Gastroesophageal sphincter (tissue), 3 donors: ENCODE measurements around the gene PTPRN2.

Experiments used
- CTCF ChIP-seq, 4 experiments: fragments of 200-600 bp in 2 of 4; fragments of 450-650 bp in 2 of 4; sonication (generic) in 1 of 4; IDR thresholded peaks; one replicate each; pipeline ENCODE4 v1.5.1; 2017 to 2019; ENCODE audit warnings: antibody characterized with exemption in 4 of 4, mild to moderate bottlenecking in 2 of 4, moderate library complexity in 2 of 4
- EP300 ChIP-seq: sonication (generic); formaldehyde crosslinking; IDR thresholded peaks from one replicate; pipeline ENCODE4 v1.6.1; 2017; ENCODE audit warnings: antibody characterized with exemption, mild to moderate bottlenecking
- POLR2A ChIP-seq, 2 donors: fragments of 450-650 bp; IDR thresholded peaks; one replicate each; pipeline ENCODE4 v1.6.1; 2017; ENCODE audit warnings: antibody characterized with exemption in 2 of 2, mild to moderate bottlenecking in 2 of 2, moderate library complexity in 1 of 2
- POLR2AphosphoS5 ChIP-seq: sonication (generic); formaldehyde crosslinking; IDR thresholded peaks from one replicate; pipeline ENCODE4 v1.6.1; 2017; ENCODE audit warnings: antibody characterized with exemption

- TF ChIP-seq CTCF (IDR thresholded peaks at IDR 0.05) (no peak), POLR2AphosphoS5 (no peak), EP300 (no peak), POLR2A (IDR thresholded peaks at IDR 0.05) (no peak)
Observed at GRCh38 chr7:158292948-158293347, 294.7 kb downstream of the PTPRN2 start.
